Measurements from ENCODE around the gene PADI3. TPM values are rescaled to one million over a fixed set of nuclear protein-coding genes. Genes with fewer than 3 reads are reported as not detected.

PADI3 gene
- polyA plus RNA-seq, 3 donors = 0.01 TPM; not detected in 2

- 88% methylated on average over 11 of the region's 22 CpGs for WGBS (ENCODE audit: insufficient coverage)
- Histone ChIP-seq H3K4me2 (replicated peaks; ENCODE audit: extremely low read depth, low read length, poor library complexity, severe bottlenecking) (no peak overlapping the region), H3K27ac (ENCODE audit: low read depth in 1 of 2, low read length in 2 of 2) (no peak overlapping the region), H3K4me3 (replicated peaks in 1 of 3; ENCODE audit: low read depth in 2 of 3, low read length in 3 of 3) (no peak overlapping the region), H3K27me3 (ENCODE audit: control insufficient read depth in 2 of 2, insufficient read depth in 2 of 2, low read length in 2 of 2) (no peaks in the 10 kb centered on the region), H3K79me2 (ENCODE audit: insufficient read depth, low read length) (no peaks in the 10 kb centered on the region), H3K36me3 (replicated peaks in 1 of 2; ENCODE audit: control insufficient read depth in 1 of 2, insufficient read depth in 2 of 2, low read length in 2 of 2) (no peaks in the 10 kb centered on the region), H2AFZ (ENCODE audit: insufficient read depth, low read depth, low read length, poor library complexity, severe bottlenecking) (peak overlapping the region; percentile 4), H4K20me1 (ENCODE audit: insufficient read depth, low read length) (no peaks in the 10 kb centered on the region), H3K4me1 (ENCODE audit: control insufficient read depth in 1 of 2, insufficient read depth in 2 of 2, low read length in 2 of 2) (peaks cover 12 to 14% of the 10 kb centered on the region in 2 donors), H3K9me3 (replicated peaks in 1 of 2; ENCODE audit: control insufficient read depth in 1 of 2, insufficient read depth in 1 of 2, low read length in 2 of 2) (no peaks in the 10 kb centered on the region), H3K9ac (ENCODE audit: insufficient read depth, low read length, poor library complexity, severe bottlenecking) (no peak overlapping the region)
- Mint-ChIP-seq H3K27ac (peak overlapping the region in 2 of 7 donors; percentile 59 to 84), H3K27me3 (ENCODE audit: low read depth in 3 of 3) (no peaks in the 10 kb centered on the region), H3K36me3 (no peaks in the 10 kb centered on the region), H3K9me3 (peaks cover 0 to 3% (median 0%) of the 10 kb centered on the region in 7 donors), H3K4me1 (peaks cover 20% of the 10 kb centered on the region), H3K4me3 (no peak overlapping the region)
- no peak for TF ChIP-seq CTCF (IDR thresholded peaks at IDR 0.05)
- intact Hi-C loops (cut with micrococcal nuclease) = no loop called here
- DNase-seq = no peak
Observed at GRCh38 chr1:17232759-17233661, 15.9 kb upstream of the PADI3 start.

- H3K79me2 ChIP-seq (ENCODE audit: insufficient read depth, low read length) = no peaks in the 10 kb centered on the region
- peak overlapping the region in 2 of 7 donors; percentile 26 to 49 for H3K27ac Mint-ChIP-seq
- H3K4me2 ChIP-seq (replicated peaks; ENCODE audit: extremely low read depth, low read length, poor library complexity, severe bottlenecking) = no peak overlapping the region
Observed at GRCh38 chr1:17233675-17234320, 15.1 kb upstream of the PADI3 start.

More at GRCh38 chr1:17233675-17234320, 15.1 kb upstream of the PADI3 start:
- Histone ChIP-seq H2AFZ (ENCODE audit: insufficient read depth, low read depth, low read length, poor library complexity, severe bottlenecking) (peak overlapping the region; percentile 4), H3K9me3 (replicated peaks in 1 of 2; ENCODE audit: control insufficient read depth in 1 of 2, insufficient read depth in 1 of 2, low read length in 2 of 2) (no peaks in the 10 kb centered on the region), H3K9ac (ENCODE audit: insufficient read depth, low read length, poor library complexity, severe bottlenecking) (no peak overlapping the region), H3K27me3 (ENCODE audit: control insufficient read depth in 2 of 2, insufficient read depth in 2 of 2, low read length in 2 of 2) (no peaks in the 10 kb centered on the region), H3K36me3 (replicated peaks in 1 of 2; ENCODE audit: control insufficient read depth in 1 of 2, insufficient read depth in 2 of 2, low read length in 2 of 2) (no peaks in the 10 kb centered on the region), H3K4me3 (replicated peaks in 1 of 3; ENCODE audit: low read depth in 2 of 3, low read length in 3 of 3) (no peak overlapping the region), H3K4me1 (ENCODE audit: control insufficient read depth in 1 of 2, insufficient read depth in 2 of 2, low read length in 2 of 2) (peaks cover 12 to 16% of the 10 kb centered on the region in 2 donors), H4K20me1 (ENCODE audit: insufficient read depth, low read length) (no peaks in the 10 kb centered on the region), H3K27ac (ENCODE audit: low read depth in 1 of 2, low read length in 2 of 2) (no peak overlapping the region)
- WGBS (ENCODE audit: insufficient coverage) = 7% methylated on average over 5 of the region's 6 CpGs
- intact Hi-C loops (cut with micrococcal nuclease) = no loop called here
- Mint-ChIP-seq H3K9me3 (peaks cover 0 to 3% (median 0%) of the 10 kb centered on the region in 7 donors), H3K36me3 (no peaks in the 10 kb centered on the region), H3K4me3 (no peak overlapping the region), H3K27me3 (ENCODE audit: low read depth in 3 of 3) (no peaks in the 10 kb centered on the region), H3K4me1 (peaks cover 21% of the 10 kb centered on the region)
- peak; percentile 63 to 78 (median 77) for DNase-seq
- no peak for TF ChIP-seq CTCF (IDR thresholded peaks at IDR 0.05)

All from CD14-positive monocyte (primary cell).